ENCODE results near the gene DENND2D. TPM values are rescaled to one million over a fixed set of nuclear protein-coding genes. Genes with fewer than 3 reads are reported as not detected.
A peak's percentile ranks its signal among the peaks of the same experiment; 100 is the strongest.

Gene DENND2D
- total and polyA plus RNA-seq, 10 of the 15 experiments (the other 5 are each of a cell fraction or from before 2014, with no cell fraction given), result 149 to 375 (median 172) TPM

DNA sequence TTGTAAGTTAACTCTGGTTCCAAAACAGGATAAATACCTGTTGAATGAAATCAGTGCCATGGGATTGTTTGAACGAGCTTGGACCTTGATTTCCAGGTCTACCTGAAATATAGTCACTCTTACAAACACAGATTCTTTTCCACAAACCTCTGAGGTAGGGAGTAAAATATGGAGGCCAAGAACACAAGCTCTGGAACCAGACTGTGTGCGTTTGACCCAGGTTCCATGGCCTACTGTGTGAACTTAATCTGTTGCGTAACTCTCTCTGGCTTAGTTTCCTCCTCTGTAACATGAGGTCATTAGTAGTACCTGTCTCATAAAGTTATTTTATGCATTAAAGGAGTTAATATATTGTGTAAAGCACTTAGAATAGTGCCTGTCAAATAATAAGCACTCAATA, 25.1 kb downstream of the DENND2D start:
- no peaks in the 10 kb centered on the region for H3K27me3 ChIP-seq (replicated peaks in 1 of 2; ENCODE audit: control insufficient read depth in 2 of 2, insufficient read depth in 2 of 2, low read length in 1 of 2)
- peaks cover 13% of the 10 kb centered on the region for H3K79me2 ChIP-seq (ENCODE audit: control insufficient read depth, insufficient read depth, low read length)
- H3K4me1 ChIP-seq (ENCODE audit: control insufficient read depth, insufficient read depth, low read length), result peaks cover 14% of the 10 kb centered on the region
- TF ChIP-seq MXI1 (IDR thresholded peaks at IDR 0.05; ENCODE audit: low read depth, low read length), result no peak
- ChIA-PET SMC1A (ENCODE audit: uncharacterized antibody, unreplicated experiment) (interaction anchor here (1.2 to 3.1 kb wide), 4 partner anchors 12 to 34 kb away, joined by 3 to 8 read pairs (median 6); no protein-coding TSS in a partner anchor), RAD21 (ENCODE audit: unreplicated experiment) (no interaction called here), CTCF (interaction anchor here (3.0 kb wide), 1 partner anchor 145 kb away, joined by 17 read pairs; no protein-coding TSS in a partner anchor), POLR2A (no interaction called here)
- H3K4me3 ChIP-seq, result no peak overlapping the region
- DNase-seq (ENCODE audit: low read depth, low spot score) (no peak), ATAC-seq (no peak), FAIRE-seq (no peak)
- no peak overlapping the region for H3K9ac ChIP-seq (ENCODE audit: control insufficient read depth, insufficient read depth, low read length)
- no TSS peak for BruUV-seq (replicated peaks)
- H3K36me3 ChIP-seq (ENCODE audit: control insufficient read depth in 2 of 2, insufficient read depth in 2 of 2, low read length in 1 of 2), result peaks cover 0 to 12% of the 10 kb centered on the region in 2 experiments; a peak in 2 of 4 replicates
- H3K4me2 ChIP-seq (ENCODE audit: control insufficient read depth, insufficient read depth), result no peak overlapping the region
- intact Hi-C loops (cut with micrococcal nuclease; ENCODE audit: unreplicated experiment), result no loop called here
- no peak overlapping the region for H2AFZ ChIP-seq (ENCODE audit: control insufficient read depth, low read depth, low read length)
- H4K20me1 ChIP-seq (ENCODE audit: control insufficient read depth, insufficient read depth), result no peaks in the 10 kb centered on the region
- H3K27ac ChIP-seq (ENCODE audit: control insufficient read depth, insufficient read depth), result no peak overlapping the region
- in situ Hi-C loops (cut with MboI), result no loop called here
- no peaks in the 10 kb centered on the region for H3K9me3 ChIP-seq (replicated peaks; ENCODE audit: control insufficient read depth, insufficient read depth, low read length)
- 98% methylated on average over 3 of the region's 3 CpGs for WGBS (ENCODE audit: insufficient coverage, insufficient replicate concordance, low lambda C conversion rate, missing lambda C conversion rate)

DNA sequence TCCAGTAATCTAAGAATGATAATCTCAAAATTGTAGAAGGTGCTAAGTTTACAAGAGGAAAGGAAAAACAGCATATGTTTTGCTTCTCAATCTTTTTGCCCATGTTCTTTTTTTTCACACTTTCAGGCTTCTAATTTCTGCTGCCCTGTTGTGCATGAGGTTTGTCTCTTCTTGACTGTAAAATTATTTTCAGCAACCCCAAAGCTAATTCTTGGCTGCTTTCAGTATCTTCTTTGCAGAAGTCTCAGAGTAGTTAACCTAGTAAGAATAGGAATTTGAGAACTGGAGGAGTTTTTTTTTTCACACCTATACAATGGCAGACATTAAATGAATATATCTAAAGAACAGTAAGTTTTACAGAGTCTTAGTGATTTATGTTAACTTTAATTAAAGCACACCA, 26.4 kb downstream of the DENND2D start:
- Histone ChIP-seq H3K79me2 (ENCODE audit: control insufficient read depth, insufficient read depth, low read length) (peaks cover 16% of the 10 kb centered on the region), H4K20me1 (ENCODE audit: control insufficient read depth, insufficient read depth) (no peaks in the 10 kb centered on the region), H3K9me3 (replicated peaks; ENCODE audit: control insufficient read depth, insufficient read depth, low read length) (no peaks in the 10 kb centered on the region), H3K27ac (ENCODE audit: control insufficient read depth, insufficient read depth) (no peak overlapping the region), H3K36me3 (ENCODE audit: control insufficient read depth in 2 of 2, insufficient read depth in 2 of 2, low read length in 1 of 2) (peaks cover 0 to 12% of the 10 kb centered on the region in 2 experiments; a peak in 2 of 4 replicates), H3K4me1 (ENCODE audit: control insufficient read depth, insufficient read depth, low read length) (peaks cover 14% of the 10 kb centered on the region), H3K9ac (ENCODE audit: control insufficient read depth, insufficient read depth, low read length) (no peak overlapping the region), H3K4me3 (no peak overlapping the region), H3K4me2 (ENCODE audit: control insufficient read depth, insufficient read depth) (no peak overlapping the region), H2AFZ (ENCODE audit: control insufficient read depth, low read depth, low read length) (no peak overlapping the region), H3K27me3 (replicated peaks in 1 of 2; ENCODE audit: control insufficient read depth in 2 of 2, insufficient read depth in 2 of 2, low read length in 1 of 2) (no peaks in the 10 kb centered on the region)
- ChIA-PET POLR2A (no interaction called here), CTCF (interaction anchor here (0.6 to 3.0 kb wide), 3 partner anchors 13 to 143 kb away, joined by 3 to 17 read pairs (median 9); no protein-coding TSS in a partner anchor), SMC1A (ENCODE audit: uncharacterized antibody, unreplicated experiment) (interaction anchor here (0.9 to 4.4 kb wide), 11 partner anchors 9 to 160 kb away, joined by 3 to 26 read pairs (median 4); no protein-coding TSS in a partner anchor), RAD21 (ENCODE audit: unreplicated experiment) (interaction anchor here (1.3 to 2.2 kb wide), 2 partner anchors 24 to 25 kb away, joined by 3 to 9 read pairs; no protein-coding TSS in a partner anchor)
- ATAC-seq, result peak; percentile 54
- FAIRE-seq, result peak; percentile 57
- BruUV-seq (replicated peaks), result no TSS peak
- intact Hi-C loops (cut with micrococcal nuclease; ENCODE audit: unreplicated experiment), result no loop called here
- no peak for DNase-seq (ENCODE audit: low read depth, low spot score)
- in situ Hi-C loops (cut with MboI), result no loop called here
- no peak for TF ChIP-seq STAT1 (conservative IDR thresholded peaks at IDR 0.05)
- no peak for TF ChIP-seq PAX5 (IDR thresholded peaks at IDR 0.05; ENCODE audit: borderline replicate concordance, low read depth, low read length)
- TF ChIP-seq WRNIP1 (IDR thresholded peaks at IDR 0.05; ENCODE audit: borderline replicate concordance, low read depth, low read length), result no peak
- TF ChIP-seq, protein P1, sequence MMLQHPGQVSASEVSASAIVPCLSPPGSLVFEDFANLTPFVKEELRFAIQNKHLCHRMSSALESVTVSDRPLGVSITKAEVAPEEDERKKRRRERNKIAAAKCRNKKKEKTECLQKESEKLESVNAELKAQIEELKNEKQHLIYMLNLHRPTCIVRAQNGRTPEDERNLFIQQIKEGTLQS (IDR thresholded peaks at IDR 0.05; ENCODE audit: borderline replicate concordance, extremely low read depth, low read depth, low read length), result no peak
- TF ChIP-seq CEBPB (IDR thresholded peaks at IDR 0.05; ENCODE audit: borderline replicate concordance in 1 of 2, low read depth in 2 of 2, low read length in 2 of 2), result no peak
- TF ChIP-seq, protein P2, sequence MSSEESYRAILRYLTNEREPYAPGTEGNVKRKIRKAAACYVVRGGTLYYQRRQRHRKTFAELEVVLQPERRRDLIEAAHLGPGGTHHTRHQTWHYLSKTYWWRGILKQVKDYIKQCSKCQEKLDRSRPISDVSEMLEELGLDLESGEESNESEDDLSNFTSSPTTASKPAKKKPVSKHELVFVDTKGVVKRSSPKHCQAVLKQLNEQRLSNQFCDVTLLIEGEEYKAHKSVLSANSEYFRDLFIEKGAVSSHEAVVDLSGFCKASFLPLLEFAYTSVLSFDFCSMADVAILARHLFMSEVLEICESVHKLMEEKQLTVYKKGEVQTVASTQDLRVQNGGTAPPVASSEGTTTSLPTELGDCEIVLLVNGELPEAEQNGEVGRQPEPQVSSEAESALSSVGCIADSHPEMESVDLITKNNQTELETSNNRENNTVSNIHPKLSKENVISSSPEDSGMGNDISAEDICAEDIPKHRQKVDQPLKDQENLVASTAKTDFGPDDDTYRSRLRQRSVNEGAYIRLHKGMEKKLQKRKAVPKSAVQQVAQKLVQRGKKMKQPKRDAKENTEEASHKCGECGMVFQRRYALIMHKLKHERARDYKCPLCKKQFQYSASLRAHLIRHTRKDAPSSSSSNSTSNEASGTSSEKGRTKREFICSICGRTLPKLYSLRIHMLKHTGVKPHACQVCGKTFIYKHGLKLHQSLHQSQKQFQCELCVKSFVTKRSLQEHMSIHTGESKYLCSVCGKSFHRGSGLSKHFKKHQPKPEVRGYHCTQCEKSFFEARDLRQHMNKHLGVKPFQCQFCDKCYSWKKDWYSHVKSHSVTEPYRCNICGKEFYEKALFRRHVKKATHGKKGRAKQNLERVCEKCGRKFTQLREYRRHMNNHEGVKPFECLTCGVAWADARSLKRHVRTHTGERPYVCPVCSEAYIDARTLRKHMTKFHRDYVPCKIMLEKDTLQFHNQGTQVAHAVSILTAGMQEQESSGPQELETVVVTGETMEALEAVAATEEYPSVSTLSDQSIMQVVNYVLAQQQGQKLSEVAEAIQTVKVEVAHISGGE (CRISPR knock-in tag; IDR thresholded peaks at IDR 0.05), result no peak
- no peak for TF ChIP-seq NBN (IDR thresholded peaks at IDR 0.05)
- TF ChIP-seq BACH1 (IDR thresholded peaks at IDR 0.05; ENCODE audit: borderline replicate concordance), result no peak
- no peak for TF ChIP-seq CREM (IDR thresholded peaks at IDR 0.05; ENCODE audit: low read depth)
- TF ChIP-seq SMAD5 (IDR thresholded peaks at IDR 0.05; ENCODE audit: low read depth), result no peak
- TF ChIP-seq TCF7 (IDR thresholded peaks at IDR 0.05; ENCODE audit: borderline replicate concordance), result no peak
- TF ChIP-seq KAT2A (conservative IDR thresholded peaks at IDR 0.05; ENCODE audit: control insufficient read depth, low read depth, low read length), result no peak
- no peak for TF ChIP-seq ESRRA (IDR thresholded peaks at IDR 0.05; ENCODE audit: low read length)
